Pons (tissue), 1 donor: Measurements from ENCODE around the gene RPL9.
A peak's percentile ranks its signal among the peaks of the same experiment; 100 is the strongest.
"Not testable (repeated sequence)": the region's sequence is repeated elsewhere in the genome, so short reads cannot be mapped to it uniquely, and the experiment has no call there.

Experiments used
- DNase-seq: peaks from one replicate; pipeline ENCODE4 v3.0.0-alpha.2; 2016; ENCODE audit warnings: low spot score

RPL9 gene

GRCh38 chr4:39466747-39467146, 8.0 kb upstream of the RPL9 start:
- no peak for DNase-seq

- peak; percentile 36 for DNase-seq
These were observed 6.3 kb upstream of the RPL9 start for GRCh38 chr4:39464886-39465501.

- DNase-seq = not testable (repeated sequence)
These were observed 589 bp downstream of the RPL9 start for GRCh38 chr4:39458161-39458504.

- no peak for DNase-seq
These were observed 1.6 kb downstream of the RPL9 start for GRCh38 chr4:39456946-39457763.

- DNase-seq = no peak
These were observed 3.2 kb downstream of the RPL9 start for GRCh38 chr4:39455486-39455885.

- no peak for DNase-seq
These were observed 5.0 kb downstream of the RPL9 start for GRCh38 chr4:39453738-39454137.

GRCh38 chr4:39452860-39453587, 5.7 kb downstream of the RPL9 start:
- DNase-seq = no peak

GRCh38 chr4:39452153-39452859, 6.4 kb downstream of the RPL9 start:
- DNase-seq = no peak

- DNase-seq = no peak
These were observed 7.2 kb downstream of the RPL9 start for GRCh38 chr4:39451423-39452023.

- no peak for DNase-seq
These were observed 8.1 kb downstream of the RPL9 start for GRCh38 chr4:39450618-39451017.

GRCh38 chr4:39446842-39447573, 11.7 kb downstream of the RPL9 start:
- no peak for DNase-seq

- DNase-seq = no peak
These were observed 12.3 kb downstream of the RPL9 start for GRCh38 chr4:39446483-39446841.

GRCh38 chr4:39442998-39443397, 15.7 kb downstream of the RPL9 start:
- no peak for DNase-seq

GRCh38 chr4:39441593-39441992, 17.1 kb downstream of the RPL9 start:
- no peak for DNase-seq

- no peak for DNase-seq
These were observed 22.8 kb downstream of the RPL9 start for GRCh38 chr4:39435659-39436563.

GRCh38 chr4:39433878-39434492, 24.7 kb downstream of the RPL9 start:
- DNase-seq = no peak

GRCh38 chr4:39429476-39430334, 29.0 kb downstream of the RPL9 start:
- DNase-seq = no peak

GRCh38 chr4:39427520-39428114, 31.1 kb downstream of the RPL9 start:
- DNase-seq = no peak

- DNase-seq = no peak
These were observed 32.0 kb downstream of the RPL9 start for GRCh38 chr4:39426728-39427127.
